IPS-NIHi7 (cell line): ENCODE data around the gene FATE1.

Source experiments
- DNase-seq: peaks from one replicate; pipeline ENCODE4 v3.0.0; 2012; ENCODE audit warnings: mixed read lengths; ENCODE audit errors: extremely low spot score

The FATE1 gene

GRCh38 chrX:151703487-151703886 lies 12.3 kb upstream of the FATE1 start:
- DNase-seq, result no peak

DNA sequence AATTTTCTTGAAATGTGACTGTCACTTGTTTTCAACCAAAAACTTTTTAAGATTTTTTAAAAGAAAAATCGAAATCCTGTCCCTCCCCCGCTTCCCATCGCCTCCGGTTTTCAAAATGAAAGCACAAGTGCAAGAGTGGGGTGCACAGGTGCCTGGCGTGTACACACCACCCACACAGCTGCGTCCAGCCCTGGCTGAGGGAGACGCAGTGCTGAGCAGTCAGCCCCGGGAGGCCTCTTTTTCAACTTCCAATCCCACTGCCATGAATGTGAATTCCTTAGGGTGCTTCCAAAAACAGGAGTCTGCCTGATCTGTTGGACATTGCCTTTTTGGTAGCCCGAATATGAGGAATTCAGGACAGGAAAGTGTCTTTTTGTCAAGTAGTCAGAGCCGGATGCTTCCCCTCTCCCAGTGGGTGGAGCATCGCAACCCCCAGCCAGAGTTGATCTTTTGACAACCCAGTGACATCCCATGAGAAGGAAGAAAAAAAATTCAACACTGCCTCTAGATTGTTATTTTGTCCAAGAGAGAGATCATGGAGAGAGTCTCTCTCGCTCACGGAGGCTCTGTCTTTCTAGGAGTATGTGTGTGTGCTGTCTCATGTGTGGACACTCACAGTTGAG lies 11.7 kb upstream of the FATE1 start:
- no peak for DNase-seq

- DNase-seq, result no peak
Measured at GRCh38 chrX:151708821-151709220, 7.0 kb upstream of the FATE1 start.

GRCh38 chrX:151710457-151710856 lies 5.4 kb upstream of the FATE1 start:
- DNase-seq, result no peak

DNA sequence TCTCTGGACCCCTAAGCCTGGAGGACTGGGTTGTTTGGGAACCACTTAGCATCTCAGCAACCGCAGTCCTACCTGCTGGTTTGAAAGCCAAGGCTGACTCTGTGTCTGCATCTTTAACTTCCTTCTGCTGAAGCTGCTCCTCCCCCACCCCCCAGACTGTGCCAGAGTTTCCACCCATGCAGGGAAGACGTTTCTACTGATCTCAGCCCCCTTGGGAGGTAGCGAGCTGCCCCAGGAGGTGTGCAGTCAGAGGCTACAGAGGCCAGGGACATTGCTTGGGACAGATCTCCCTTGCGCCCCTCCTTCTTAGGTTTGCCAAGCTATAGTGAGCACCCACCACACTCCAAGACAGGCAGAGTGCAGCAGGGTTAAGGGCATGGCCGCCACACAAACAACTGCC lies 4.7 kb upstream of the FATE1 start:
- DNase-seq, result no peak

- peak; percentile 15 for DNase-seq
Measured at GRCh38 chrX:151711787-151712186, 4.0 kb upstream of the FATE1 start.

- no peak for DNase-seq
Measured at GRCh38 chrX:151712253-151712652, 3.6 kb upstream of the FATE1 start.

GRCh38 chrX:151713849-151714248 lies 2.0 kb upstream of the FATE1 start:
- peak; percentile 70 for DNase-seq

- DNase-seq, result no peak
Measured at GRCh38 chrX:151714362-151714761, 1.5 kb upstream of the FATE1 start.

DNA sequence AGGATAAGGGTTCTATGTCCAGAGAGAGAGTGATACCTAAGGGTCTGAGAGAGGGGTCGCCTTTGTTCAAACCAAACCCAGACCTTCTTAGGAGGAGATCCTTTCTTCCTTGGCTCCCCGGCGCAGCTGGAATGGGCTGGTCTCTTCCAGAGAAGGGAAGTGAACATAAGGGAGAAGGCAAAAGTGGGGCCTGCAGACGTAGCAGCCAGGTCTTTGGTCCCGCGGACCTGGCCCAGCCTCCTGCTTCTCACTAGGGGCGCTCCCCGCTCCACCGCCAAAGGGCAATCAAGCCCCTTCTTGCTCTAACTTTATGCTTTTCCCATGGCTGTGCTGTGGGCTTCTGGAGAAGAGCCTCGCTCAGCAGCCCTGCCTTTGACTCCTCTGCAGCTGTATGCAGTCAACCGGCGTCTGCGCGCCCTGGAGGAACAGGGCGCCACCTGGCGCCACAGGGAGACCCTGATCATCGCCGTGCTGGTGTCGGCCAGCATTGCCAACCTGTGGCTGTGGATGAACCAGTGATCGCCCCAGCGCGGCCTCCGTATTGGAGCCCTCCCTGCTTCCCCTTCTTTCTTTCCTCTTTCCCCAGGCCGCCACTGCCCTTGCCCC lies 6.5 kb downstream of the FATE1 start:
- DNase-seq, result peak; percentile 71

DNA sequence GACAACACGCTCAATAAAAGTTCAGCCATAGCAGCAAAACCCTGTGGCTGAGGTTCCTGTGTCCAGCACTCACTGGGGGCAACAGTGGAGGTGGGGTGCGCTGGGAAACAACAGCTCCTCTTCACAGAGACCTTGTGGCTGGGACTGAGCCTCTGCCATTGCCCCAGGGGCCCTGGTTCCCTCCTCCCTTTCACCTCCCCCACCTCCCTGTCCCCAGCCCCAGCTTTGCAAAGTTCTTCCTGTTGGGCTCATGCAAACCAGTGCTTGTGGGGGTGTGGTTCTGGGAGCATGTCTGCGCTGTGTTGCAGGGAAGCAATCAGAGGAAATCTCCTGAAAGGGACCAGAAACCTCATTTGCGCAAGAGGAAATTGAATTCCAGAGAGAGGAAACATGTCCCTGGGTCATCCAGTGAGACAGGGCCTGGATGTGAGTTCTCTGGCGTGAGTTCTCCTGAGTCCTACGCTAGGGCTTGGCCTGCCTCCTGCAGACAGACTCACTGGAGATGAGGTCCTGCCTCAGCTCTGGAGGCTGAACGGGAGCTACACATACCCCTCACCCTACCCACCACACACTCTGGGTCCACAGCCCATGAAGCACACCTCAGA lies 7.4 kb downstream of the FATE1 start:
- DNase-seq, result no peak

- no peak for DNase-seq
Measured at GRCh38 chrX:151724563-151725337, 8.9 kb downstream of the FATE1 start.

DNA sequence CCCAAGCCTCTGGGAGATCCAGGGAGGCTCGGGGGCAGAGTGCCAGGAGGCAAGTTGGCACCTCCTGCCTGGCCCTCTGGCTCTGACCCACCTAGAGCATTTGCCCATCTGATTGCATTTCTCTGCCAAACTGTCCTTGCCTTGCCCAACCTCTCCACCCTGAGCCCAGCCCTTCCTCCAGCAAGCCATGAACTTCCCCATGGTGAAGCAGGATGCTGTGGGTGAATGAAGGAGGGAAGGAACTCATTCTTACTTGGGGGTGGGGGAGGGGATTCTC lies 9.4 kb downstream of the FATE1 start:
- DNase-seq, result no peak

DNA sequence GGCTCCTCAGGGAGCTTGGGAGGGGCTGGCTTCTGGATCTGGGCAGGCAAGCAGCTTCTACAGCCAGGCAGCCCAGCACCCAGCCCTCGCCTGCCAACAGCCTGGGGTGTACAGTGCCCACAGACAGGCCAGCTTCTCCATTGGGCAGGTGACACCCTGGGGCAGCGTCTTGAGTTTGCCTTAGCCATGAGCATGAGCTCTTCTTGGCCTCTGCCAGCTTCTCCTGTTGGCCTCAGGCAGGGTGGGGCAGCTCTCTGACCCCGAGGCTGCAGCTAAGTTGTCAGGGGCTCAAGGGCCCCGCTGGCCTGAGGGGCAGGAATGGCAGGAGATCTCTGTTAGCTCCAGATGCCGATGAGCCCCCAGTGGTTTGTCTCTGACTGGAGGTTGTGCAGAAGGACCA lies 10.9 kb downstream of the FATE1 start:
- no peak for DNase-seq

DNA sequence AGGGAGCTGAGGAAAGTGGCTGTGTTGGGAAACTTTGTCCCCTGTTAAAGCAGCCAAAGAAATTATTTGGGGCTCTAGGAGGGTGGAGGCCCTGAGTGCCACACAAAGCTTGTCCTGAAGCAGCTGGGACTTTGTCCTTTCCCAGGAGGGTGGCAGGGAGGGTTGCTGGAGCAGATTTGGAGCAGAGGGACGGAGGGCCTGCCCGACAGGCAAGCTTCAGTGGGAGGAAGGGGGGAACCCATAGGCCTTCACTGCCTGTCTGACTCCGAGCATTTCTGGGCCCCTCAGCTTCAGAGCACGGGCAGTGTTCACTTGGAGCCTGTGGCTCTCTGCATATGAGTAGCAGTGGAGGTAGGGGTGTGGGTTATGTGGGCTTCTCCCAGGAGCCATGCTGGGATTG lies 11.5 kb downstream of the FATE1 start:
- DNase-seq, result no peak

DNA sequence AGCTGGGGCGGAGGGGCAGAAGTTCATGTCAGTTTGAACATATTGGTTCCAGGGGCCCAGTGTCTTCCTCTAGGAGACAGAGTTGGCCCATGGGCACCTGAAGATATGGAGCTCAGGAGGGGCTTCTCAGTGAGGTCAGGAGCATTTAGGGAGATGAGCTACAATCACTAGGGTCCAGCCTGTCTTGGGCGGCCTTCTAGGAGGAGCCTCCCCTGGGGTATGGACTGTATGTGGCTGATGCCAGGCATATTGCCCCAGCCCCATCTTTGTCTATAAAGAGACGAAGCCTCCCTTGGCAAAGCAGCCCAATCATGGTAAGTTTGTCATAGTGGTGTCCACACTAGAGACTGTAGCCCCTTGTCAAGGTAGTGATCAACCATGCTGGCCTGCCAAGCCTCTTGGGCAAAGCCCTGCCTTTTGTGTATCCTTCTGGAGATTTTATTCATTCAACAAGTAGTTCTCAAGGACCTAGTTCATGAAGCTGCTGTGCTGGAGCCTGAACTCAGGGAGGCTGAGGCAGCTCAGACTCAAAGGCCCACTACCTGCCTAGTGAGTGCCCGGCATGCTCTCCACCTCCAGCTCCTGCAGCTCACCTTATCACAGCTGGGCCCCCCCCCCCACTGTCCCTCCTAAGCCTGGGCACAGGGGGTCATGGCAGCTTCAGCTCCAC lies 13.4 kb downstream of the FATE1 start:
- no peak for DNase-seq

DNA sequence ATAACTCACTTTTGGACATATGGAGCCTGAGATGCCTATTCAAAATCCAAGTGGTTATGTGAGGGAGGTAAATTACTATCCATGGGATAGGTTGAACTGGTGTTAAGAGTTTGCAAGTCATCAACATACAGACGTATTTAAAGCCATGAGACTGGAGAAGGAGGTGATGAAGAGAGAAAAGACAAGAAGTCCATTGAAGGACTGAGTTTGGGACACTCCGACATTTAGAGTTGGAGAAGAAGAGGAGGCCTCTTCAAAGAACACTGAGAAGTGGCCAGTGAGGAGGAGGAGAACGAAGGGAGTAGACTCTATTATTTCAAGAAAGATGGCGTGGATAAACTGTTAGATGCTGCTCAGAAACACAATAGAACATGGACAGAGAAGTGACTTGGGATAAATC lies 18.6 kb downstream of the FATE1 start, which contains the start of gene CNGA2:
TSS of gene CNGA2 (plus strand) at position 301 of the 400 bp plus-strand sequence. CDS start 3,738 bp downstream, outside the sequence.
- no peak for DNase-seq

DNA sequence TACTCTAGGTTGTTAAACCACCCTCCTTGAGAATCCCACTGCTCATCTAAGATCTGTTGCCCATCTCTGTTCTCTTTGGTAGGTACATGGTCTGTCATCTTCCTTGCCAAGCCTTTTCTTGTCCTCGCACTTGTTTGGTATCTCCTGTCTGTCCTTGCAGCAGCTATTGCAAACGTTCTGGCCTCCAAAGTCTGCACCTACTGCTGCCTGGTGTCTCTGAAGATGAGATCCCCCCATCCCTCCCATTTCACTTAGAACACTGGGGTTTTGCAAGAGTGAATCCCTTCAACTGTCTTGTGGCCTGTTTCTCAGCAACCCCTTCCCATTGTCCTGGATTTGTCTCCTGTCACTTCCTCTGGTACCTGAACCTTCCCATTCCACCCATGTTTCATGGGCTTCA lies 19.4 kb downstream of the FATE1 start:
- DNase-seq, result no peak

GRCh38 chrX:151736685-151737084 lies 20.9 kb downstream of the FATE1 start:
- DNase-seq, result no peak

DNA sequence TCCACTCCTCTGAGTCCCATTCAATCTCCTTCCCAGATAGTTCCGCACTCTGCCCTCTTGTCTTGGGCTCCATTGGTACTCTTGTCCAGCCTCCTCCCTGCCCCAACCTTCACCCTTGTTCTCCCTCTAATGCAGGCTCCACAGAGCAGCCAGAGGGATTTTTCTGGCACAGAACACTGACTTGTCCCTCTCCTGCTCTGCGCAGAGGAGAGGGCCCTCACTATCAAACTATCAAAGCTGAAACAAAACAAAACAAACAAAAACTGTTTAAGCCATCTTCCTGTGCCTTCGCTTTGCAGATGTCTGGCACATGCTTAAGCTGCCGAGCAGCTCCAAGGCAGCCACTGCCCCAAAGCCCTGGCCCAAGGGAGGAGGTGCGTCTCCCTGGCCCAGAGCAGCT lies 21.7 kb downstream of the FATE1 start:
- no peak for DNase-seq

DNA sequence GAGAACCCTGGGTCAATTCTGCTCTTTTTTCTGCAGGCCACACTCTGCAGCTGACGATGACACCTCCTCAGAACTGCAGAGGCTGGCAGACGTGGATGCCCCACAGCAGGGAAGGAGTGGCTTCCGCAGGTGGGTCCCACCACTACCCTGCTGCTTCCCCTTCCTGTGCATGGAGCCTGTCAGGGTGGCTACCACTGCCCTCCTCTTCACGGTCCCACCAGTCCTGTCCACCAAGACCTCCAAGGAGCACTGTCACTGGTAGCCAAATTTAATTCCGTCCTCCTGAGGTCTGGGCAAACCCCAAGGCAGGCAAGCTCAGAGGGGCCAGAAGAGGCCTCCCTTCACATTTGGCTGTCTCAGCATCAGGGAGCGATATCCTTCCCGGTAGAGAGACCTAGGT lies 22.9 kb downstream of the FATE1 start:
- DNase-seq, result no peak

DNA sequence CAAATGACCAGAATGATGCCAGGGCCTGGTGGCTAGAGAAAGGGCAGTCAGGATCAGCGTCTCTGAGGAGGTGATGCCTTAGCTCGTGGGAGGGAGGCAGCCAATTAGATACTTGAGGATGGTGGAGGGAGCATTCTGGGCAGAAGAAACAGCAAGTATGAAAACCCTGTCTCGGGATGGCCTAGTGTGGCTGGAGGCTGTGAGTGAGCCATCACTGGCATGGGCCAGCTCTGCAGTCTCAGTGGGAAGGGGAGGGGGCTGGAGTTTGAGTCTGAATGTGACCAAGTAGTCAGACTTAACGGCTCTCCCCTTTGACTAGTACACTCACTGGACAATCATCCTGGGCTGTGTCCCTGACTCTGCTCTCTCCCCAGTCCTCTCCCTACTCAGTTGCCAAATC lies 25.8 kb downstream of the FATE1 start:
- DNase-seq, result no peak
